T47D (cell line): ENCODE results near the gene CRTC3.
"Not testable (repeated sequence)": the region's sequence is repeated elsewhere in the genome, so short reads cannot be mapped to it uniquely, and the experiment has no call there.

Source experiments
- DNase-seq, 2 experiments: peaks; one replicate each; pipeline versions ENCODE4 v3.0.0 to v3.0.0-alpha.2; 2011 to 2012; ENCODE audit warnings: low read depth in 1 of 2, low spot score in 1 of 2
- JUND ChIP-seq: IDR thresholded peaks from 2 replicates; pipeline ENCODE4 v1.6.1; 2012; ENCODE audit warnings: low read depth
- in situ Hi-C: cut with HindIII; loops from 2 replicates; pipeline ENCODE4 v1.10.0; 2016; ENCODE audit warnings: low sequenced_read_pairs, low pct_unique_long_range_greater_than_20kb

Gene CRTC3

GRCh38 chr15:90660195-90660998 lies 130.7 kb downstream of the CRTC3 start:
- in situ Hi-C loops, result no loop called here
- no peak for TF ChIP-seq JUND
- DNase-seq, result peak in 1 of 2 experiments; percentile 12

GRCh38 chr15:90660999-90661330 lies 131.2 kb downstream of the CRTC3 start:
- DNase-seq, in situ Hi-C loops: not testable (repeated sequence)

- in situ Hi-C loops, DNase-seq: not testable (repeated sequence)
Measured at GRCh38 chr15:90664081-90664461, 134.3 kb downstream of the CRTC3 start.

- peak; percentile 35 to 53 for DNase-seq
- in situ Hi-C loops, result no loop called here
Measured at GRCh38 chr15:90664650-90665287, 135.0 kb downstream of the CRTC3 start.

GRCh38 chr15:90665288-90666134 lies 135.8 kb downstream of the CRTC3 start:
- DNase-seq, result peak; percentile 80 to 87
- in situ Hi-C loops, result no loop called here
- TF ChIP-seq JUND, result no peak

More at GRCh38 chr15:90664650-90665287, 135.0 kb downstream of the CRTC3 start:
- no peak for TF ChIP-seq JUND

- in situ Hi-C loops, result no loop called here
- DNase-seq, result no peak
- no peak for TF ChIP-seq JUND
Measured at GRCh38 chr15:90666135-90666909, 136.6 kb downstream of the CRTC3 start.

- no peak for TF ChIP-seq JUND
- in situ Hi-C loops, result no loop called here
- DNase-seq, result no peak
Measured at GRCh38 chr15:90667073-90667754, 137.5 kb downstream of the CRTC3 start.

- in situ Hi-C loops, DNase-seq: not testable (repeated sequence)
Measured at GRCh38 chr15:90667755-90668345, 138.1 kb downstream of the CRTC3 start.

- in situ Hi-C loops, DNase-seq: not testable (repeated sequence)
Measured at GRCh38 chr15:90670631-90671030, 140.9 kb downstream of the CRTC3 start.

- in situ Hi-C loops, result no loop called here
Measured at GRCh38 chr15:90671216-90671615, 141.5 kb downstream of the CRTC3 start.

GRCh38 chr15:90673357-90673756 lies 143.6 kb downstream of the CRTC3 start:
- DNase-seq, in situ Hi-C loops: not testable (repeated sequence)

More at GRCh38 chr15:90671216-90671615, 141.5 kb downstream of the CRTC3 start:
- DNase-seq, result no peak
- no peak for TF ChIP-seq JUND
